Hepatocyte (in vitro differentiated cells): ENCODE results near the gene ACOX3. TPM values are rescaled to one million over a fixed set of nuclear protein-coding genes. Genes with fewer than 3 reads are reported as not detected.

Source experiments
- DNase-seq: peaks from one replicate; pipeline ENCODE4 v3.0.0-alpha.2; 2016; ENCODE audit warnings: low spot score
- H2AFZ ChIP-seq: fragments of 200-600 bp; sonication (generic); 2 replicates; pipeline ENCODE4 v1.6.0; 2016; ENCODE audit warnings: antibody characterized with exemption, mild to moderate bottlenecking
- H3K27ac ChIP-seq: fragments of 200-600 bp; sonication (generic); 2 replicates; pipeline ENCODE4 v1.5.1; 2016; ENCODE audit warnings: mild to moderate bottlenecking
- H3K27me3 ChIP-seq: fragments of 200-600 bp; sonication (generic); 2 replicates; pipeline ENCODE4 v1.6.1; 2016
- H3K36me3 ChIP-seq: fragments of 200-600 bp; sonication (generic); replicated peaks from 2 replicates; pipeline ENCODE4 v1.5.1; 2016; ENCODE audit warnings: low read depth; ENCODE audit not compliant: insufficient read depth
- H3K4me1 ChIP-seq: fragments of 200-600 bp; sonication (generic); 2 replicates; pipeline ENCODE4 v1.5.1; 2016; ENCODE audit warnings: mild to moderate bottlenecking, moderate library complexity; ENCODE audit not compliant: insufficient read depth
- H3K4me2 ChIP-seq: fragments of 200-600 bp; sonication (generic); 2 replicates; pipeline ENCODE4 v1.6.0; 2016
- H3K4me3 ChIP-seq: fragments of 200-600 bp; sonication (generic); 2 replicates; pipeline ENCODE4 v1.5.1; 2016; ENCODE audit warnings: mild to moderate bottlenecking
- H3K79me2 ChIP-seq: fragments of 200-600 bp; sonication (generic); 2 replicates; pipeline ENCODE4 v1.6.0; 2017; ENCODE audit warnings: mild to moderate bottlenecking
- H3K9me2 ChIP-seq: fragments of 200-600 bp; sonication (generic); replicated peaks from 2 replicates; pipeline ENCODE4 v1.6.0; 2017; ENCODE audit warnings: mild to moderate bottlenecking; ENCODE audit not compliant: insufficient read depth
- H3K9me3 ChIP-seq: fragments of 200-600 bp; sonication (generic); 2 replicates; pipeline ENCODE4 v1.5.1; 2016; ENCODE audit warnings: low read depth, mild to moderate bottlenecking
- H4K20me1 ChIP-seq: fragments of 200-600 bp; sonication (generic); 2 replicates; pipeline ENCODE4 v1.6.0; 2016; ENCODE audit warnings: mild to moderate bottlenecking; ENCODE audit not compliant: insufficient read depth, poor library complexity, severe bottlenecking
- EZH2 ChIP-seq: fragments of 200-600 bp; sonication (generic); IDR thresholded peaks from 2 replicates; pipeline ENCODE4 v1.6.1; 2016; ENCODE audit warnings: antibody characterized with exemption, mild to moderate bottlenecking, borderline replicate concordance
- EZH2phosphoT487 ChIP-seq: fragments of 200-600 bp; sonication (generic); IDR thresholded peaks from one replicate; pipeline ENCODE4 v1.6.1; 2018; ENCODE audit warnings: antibody characterized with exemption, mild to moderate bottlenecking, low read depth, moderate library complexity; ENCODE audit not compliant: unreplicated experiment, severe bottlenecking
- WGBS: methylation state at CpG from one replicate; pipeline ENCODE4 v1.1.6; 2016; ENCODE audit warnings: low lambda C conversion rate; ENCODE audit errors: missing lambda C conversion rate; 5-methylcytosine and 5-hydroxymethylcytosine counted together
- polyA plus RNA-seq: library from polyadenylated mRNA; unstranded; fragments of >200 nt; fragmentation: Nextera tagmentation; extraction: Ambion mirVana; gene quantifications from 2 replicates; pipeline ENCODE4 v1.2.1, GENCODE V29; 2016
- total RNA-seq: library from RNA; depleted of rRNA; stranded (reverse); fragments of >200 nt; gene quantifications from 2 replicates; pipeline ENCODE4 v1.2.3, GENCODE V29; 2014
- TF ChIP-seq, protein P1 (sequence below): fragments of 200-600 bp; sonication (generic); IDR thresholded peaks from 2 replicates; pipeline ENCODE4 v1.5.1; 2016; ENCODE audit warnings: antibody characterized with exemption, mild to moderate bottlenecking; ENCODE audit not compliant: poor library complexity

The ACOX3 gene
- total and polyA plus RNA-seq, 2 experiments from 2014 or later = 17.6 to 22.5 TPM

DNA sequence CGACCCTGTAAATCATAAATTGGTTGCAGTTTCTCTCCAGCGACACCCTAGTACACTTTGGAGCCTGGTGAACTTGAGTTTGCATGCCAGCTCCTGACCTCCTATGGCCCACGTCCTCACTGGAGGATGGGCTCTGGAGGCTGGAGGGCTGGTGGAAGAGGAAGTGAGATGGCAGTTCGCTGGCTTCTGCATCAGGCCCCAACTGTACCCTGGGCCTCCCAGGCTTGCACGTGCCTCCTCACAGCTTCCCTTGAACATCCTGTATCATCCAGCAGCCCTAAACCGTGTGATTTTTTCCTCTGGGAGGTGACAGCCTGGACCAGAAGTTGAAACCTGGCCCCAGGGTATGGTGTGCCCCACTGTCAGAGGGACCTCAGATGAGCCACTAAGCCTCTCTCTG lies 92.5 kb downstream of the ACOX3 start:
- WGBS = 82% methylated on average over 6 of the region's 6 CpGs
- Histone ChIP-seq H3K4me3 (no peak overlapping the region), H3K36me3 (no peaks in the 10 kb centered on the region), H3K4me2 (no peak overlapping the region), H3K9me2 (no peaks in the 10 kb centered on the region), H3K27me3 (no peaks in the 10 kb centered on the region), H3K27ac (no peak overlapping the region), H3K79me2 (no peaks in the 10 kb centered on the region), H4K20me1 (no peaks in the 10 kb centered on the region), H2AFZ (no peak overlapping the region), H3K4me1 (peaks cover 8% of the 10 kb centered on the region), H3K9me3 (no peaks in the 10 kb centered on the region)
- TF ChIP-seq EZH2phosphoT487 (no peak), EZH2 (no peak)
- TF ChIP-seq, protein P1, sequence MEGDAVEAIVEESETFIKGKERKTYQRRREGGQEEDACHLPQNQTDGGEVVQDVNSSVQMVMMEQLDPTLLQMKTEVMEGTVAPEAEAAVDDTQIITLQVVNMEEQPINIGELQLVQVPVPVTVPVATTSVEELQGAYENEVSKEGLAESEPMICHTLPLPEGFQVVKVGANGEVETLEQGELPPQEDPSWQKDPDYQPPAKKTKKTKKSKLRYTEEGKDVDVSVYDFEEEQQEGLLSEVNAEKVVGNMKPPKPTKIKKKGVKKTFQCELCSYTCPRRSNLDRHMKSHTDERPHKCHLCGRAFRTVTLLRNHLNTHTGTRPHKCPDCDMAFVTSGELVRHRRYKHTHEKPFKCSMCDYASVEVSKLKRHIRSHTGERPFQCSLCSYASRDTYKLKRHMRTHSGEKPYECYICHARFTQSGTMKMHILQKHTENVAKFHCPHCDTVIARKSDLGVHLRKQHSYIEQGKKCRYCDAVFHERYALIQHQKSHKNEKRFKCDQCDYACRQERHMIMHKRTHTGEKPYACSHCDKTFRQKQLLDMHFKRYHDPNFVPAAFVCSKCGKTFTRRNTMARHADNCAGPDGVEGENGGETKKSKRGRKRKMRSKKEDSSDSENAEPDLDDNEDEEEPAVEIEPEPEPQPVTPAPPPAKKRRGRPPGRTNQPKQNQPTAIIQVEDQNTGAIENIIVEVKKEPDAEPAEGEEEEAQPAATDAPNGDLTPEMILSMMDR = no peak
- no peak for DNase-seq

DNA sequence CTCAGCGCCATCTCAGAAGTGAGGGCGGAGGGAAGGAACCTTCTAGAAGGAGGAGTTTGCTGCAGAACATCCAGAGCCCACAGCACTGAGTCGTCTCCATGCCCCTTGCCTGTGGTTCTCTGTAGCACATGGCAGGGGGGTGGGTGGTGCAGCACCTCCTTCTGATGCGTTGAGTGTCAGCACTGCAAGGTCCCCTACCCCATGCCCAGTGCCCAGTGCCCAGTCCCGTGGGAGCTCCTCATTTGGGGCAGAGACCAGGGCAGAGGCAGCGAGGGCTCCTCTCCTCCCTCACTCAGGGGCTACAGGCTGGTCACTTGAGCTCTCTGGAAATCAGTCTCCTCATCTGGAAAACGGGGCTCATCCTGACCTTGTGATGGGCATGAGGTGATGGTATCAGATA lies 92.9 kb downstream of the ACOX3 start:
- no peaks in the 10 kb centered on the region for H3K36me3 ChIP-seq
- H2AFZ ChIP-seq = no peak overlapping the region
- no peak overlapping the region for H3K27ac ChIP-seq
- peaks cover 8% of the 10 kb centered on the region for H3K4me1 ChIP-seq
- 83% methylated on average over 7 of the region's 7 CpGs for WGBS
- no peaks in the 10 kb centered on the region for H3K27me3 ChIP-seq
- no peaks in the 10 kb centered on the region for H4K20me1 ChIP-seq
- no peak for DNase-seq
- H3K4me3 ChIP-seq = no peak overlapping the region
- TF ChIP-seq EZH2phosphoT487 = no peak
- no peaks in the 10 kb centered on the region for H3K79me2 ChIP-seq
- H3K9me2 ChIP-seq = no peaks in the 10 kb centered on the region
- no peaks in the 10 kb centered on the region for H3K9me3 ChIP-seq
- no peak overlapping the region for H3K4me2 ChIP-seq

DNA sequence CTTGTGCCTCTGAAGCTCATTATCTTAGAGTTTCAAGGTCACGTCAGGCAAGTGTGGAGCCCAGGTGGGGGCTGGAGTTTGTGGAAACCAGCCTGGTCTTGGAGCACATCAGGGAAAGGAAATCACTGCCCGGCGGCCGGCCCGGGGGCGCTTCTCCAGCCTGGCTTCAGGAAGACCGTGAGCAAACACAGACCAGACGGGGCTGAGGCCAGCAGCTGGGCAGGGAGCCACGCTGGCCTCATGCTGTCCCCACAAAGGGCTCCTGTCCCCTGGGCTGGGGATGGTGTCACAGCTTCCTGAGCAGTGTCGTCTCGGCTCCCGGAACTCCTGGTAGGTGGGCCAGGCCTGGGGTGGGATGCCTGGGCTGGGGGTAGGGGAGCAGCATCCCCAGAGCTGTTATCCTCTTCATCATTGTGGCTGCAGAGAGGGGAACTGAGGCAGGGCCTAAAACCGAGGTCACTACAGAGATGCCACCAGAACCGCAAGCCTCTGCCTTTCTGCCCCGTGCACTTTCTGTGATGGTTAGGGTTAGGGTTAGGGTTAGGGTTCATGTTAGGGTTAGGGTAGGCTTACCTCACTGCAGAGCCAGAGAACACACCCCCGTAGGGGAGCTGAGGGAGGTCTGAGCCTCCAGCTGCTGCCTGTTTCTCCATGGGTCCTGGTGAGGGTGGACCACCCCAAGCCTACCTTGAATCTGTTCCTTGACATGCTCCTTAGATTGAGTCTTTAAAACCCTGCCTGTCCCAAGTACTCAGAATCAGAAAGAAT lies 93.5 kb downstream of the ACOX3 start:
- Histone ChIP-seq H4K20me1 (no peaks in the 10 kb centered on the region), H2AFZ (no peak overlapping the region), H3K27me3 (no peaks in the 10 kb centered on the region), H3K4me2 (no peak overlapping the region), H3K9me3 (no peaks in the 10 kb centered on the region), H3K27ac (no peak overlapping the region), H3K36me3 (no peaks in the 10 kb centered on the region), H3K4me1 (peaks cover 6% of the 10 kb centered on the region), H3K4me3 (no peak overlapping the region), H3K79me2 (no peaks in the 10 kb centered on the region), H3K9me2 (no peaks in the 10 kb centered on the region)
- 70% methylated on average over 16 of the region's 16 CpGs for WGBS
- DNase-seq = no peak
- TF ChIP-seq, protein P1 = no peak
- TF ChIP-seq EZH2phosphoT487 = no peak
- TF ChIP-seq EZH2 = no peak

DNA sequence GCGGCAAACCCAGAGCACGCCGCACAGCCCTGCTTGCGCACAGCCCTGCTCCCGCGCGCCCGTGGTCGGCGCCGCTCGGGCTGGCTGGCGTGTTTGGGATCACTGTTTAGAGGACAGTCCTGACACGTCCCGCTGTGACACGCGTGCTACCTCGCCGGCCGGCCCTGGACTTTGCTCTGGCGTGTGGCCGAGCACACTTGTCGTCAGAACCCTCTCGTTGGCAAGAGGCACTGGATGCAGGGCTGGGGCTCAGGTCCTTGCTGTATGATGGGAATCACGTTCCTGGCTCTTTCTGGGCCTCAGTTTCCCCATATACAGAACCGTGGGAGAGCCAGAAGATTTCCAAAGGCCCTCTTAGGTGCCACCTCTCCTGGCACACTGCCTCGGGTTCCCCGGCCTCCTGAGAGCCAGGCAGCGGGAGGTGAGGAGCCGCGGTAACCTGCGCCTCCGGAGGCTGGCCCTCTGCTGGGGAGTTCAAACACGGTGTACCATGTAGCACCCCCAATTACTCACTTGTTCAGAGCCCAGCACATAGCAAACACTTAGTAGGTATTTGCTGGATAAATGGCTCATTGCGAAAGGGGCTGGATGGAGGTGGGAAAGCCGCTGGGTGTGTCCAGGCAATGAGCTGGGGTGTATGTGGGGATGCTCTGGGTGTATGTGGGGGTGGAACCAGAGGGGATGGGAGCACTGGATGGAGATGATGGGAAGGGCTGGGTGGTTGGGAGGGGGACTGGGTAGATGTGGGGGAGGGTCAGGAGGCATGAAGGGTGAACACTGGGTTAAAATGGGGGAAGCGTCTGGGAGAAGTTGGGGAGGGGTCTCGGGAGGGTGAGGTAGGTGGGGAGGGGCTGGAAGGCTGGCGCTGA lies 94.3 kb downstream of the ACOX3 start:
- TF ChIP-seq EZH2 (no peak), EZH2phosphoT487 (no peak)
- TF ChIP-seq, protein P1 = no peak
- 92% methylated on average over 34 of the region's 39 CpGs for WGBS
- H3K4me2 ChIP-seq = no peak overlapping the region
- H3K27me3 ChIP-seq = no peaks in the 10 kb centered on the region
- H3K9me2 ChIP-seq = no peaks in the 10 kb centered on the region
- H3K36me3 ChIP-seq = no peaks in the 10 kb centered on the region
- no peak overlapping the region for H3K27ac ChIP-seq
- no peak overlapping the region for H3K4me3 ChIP-seq
- H3K79me2 ChIP-seq = no peaks in the 10 kb centered on the region
- H4K20me1 ChIP-seq = no peaks in the 10 kb centered on the region
- no peak overlapping the region for H2AFZ ChIP-seq
- no peaks in the 10 kb centered on the region for H3K4me1 ChIP-seq
- no peak for DNase-seq
- no peaks in the 10 kb centered on the region for H3K9me3 ChIP-seq
